Esophagus muscularis mucosa (tissue), 4 donors: ENCODE data around the gene STK25. TPM values are rescaled to one million over a fixed set of nuclear protein-coding genes. Genes with fewer than 3 reads are reported as not detected.

Source experiments
- DNase-seq: peaks from one replicate; pipeline ENCODE4 v3.0.0-alpha.2; 2017; ENCODE audit errors: extremely low spot score
- H3K27ac ChIP-seq, 4 donors: fragments of 200-600 bp; sonication (generic); replicated peaks in 1 of 4; 1 replicate in 3 of 4; 2 replicates in 1 of 4; pipeline ENCODE4 v1.5.1; 2016 to 2019; ENCODE audit warnings: mild to moderate bottlenecking in 1 of 4
- H3K27me3 ChIP-seq, 4 donors: fragments of 200-600 bp; sonication (generic); one replicate each; pipeline versions ENCODE4 v1.5.1 to v1.6.0; 2016 to 2019
- H3K36me3 ChIP-seq, 4 donors: fragments of 200-600 bp; sonication (generic); one replicate each; pipeline ENCODE4 v1.5.1; 2016 to 2019
- H3K4me1 ChIP-seq, 4 donors: fragments of 200-600 bp; sonication (generic); one replicate each; pipeline ENCODE4 v1.5.1; 2016 to 2019
- H3K4me3 ChIP-seq, 4 donors: fragments of 200-600 bp; sonication (generic); 1 replicate in 2 of 4; 2 replicates in 2 of 4; pipeline ENCODE4 v1.5.1; 2016 to 2019; ENCODE audit warnings: mild to moderate bottlenecking in 4 of 4, moderate library complexity in 1 of 4
- H3K9me3 ChIP-seq, 4 donors: fragments of 200-600 bp; sonication (generic); 1 replicate in 3 of 4; 2 replicates in 1 of 4; pipeline ENCODE4 v1.5.1; 2016 to 2019
- CTCF ChIP-seq, 3 experiments: fragments of 200-600 bp in 2 of 3; fragments of 450-650 bp in 1 of 3; sonication (generic) in 2 of 3; IDR thresholded peaks; one replicate each; pipeline ENCODE4 v1.5.1; 2017 to 2019; ENCODE audit warnings: antibody characterized with exemption in 3 of 3, mild to moderate bottlenecking in 2 of 3, moderate library complexity in 1 of 3
- EP300 ChIP-seq: sonication (generic); formaldehyde crosslinking; IDR thresholded peaks from one replicate; pipeline ENCODE4 v1.6.1; 2017; ENCODE audit warnings: antibody characterized with exemption
- POLR2A ChIP-seq: fragments of 450-650 bp; IDR thresholded peaks from one replicate; pipeline ENCODE4 v1.6.1; 2017; ENCODE audit warnings: antibody characterized with exemption, moderate library complexity, mild to moderate bottlenecking, low read depth
- POLR2AphosphoS5 ChIP-seq, 2 donors: sonication (generic); formaldehyde crosslinking; IDR thresholded peaks; one replicate each; pipeline ENCODE4 v1.6.1; 2017; ENCODE audit warnings: antibody characterized with exemption in 2 of 2
- WGBS: methylation state at CpG from one replicate; pipeline ENCODE4 v1.1.5; 2018; 5-methylcytosine and 5-hydroxymethylcytosine counted together
- intact Hi-C: fragments of 100-400 bp; cut with DNase I; formaldehyde crosslinking; loops from one replicate; pipeline ENCODE4 v1.15.1; 2023
- total RNA-seq, 4 donors: library from RNA; depleted of rRNA; stranded (reverse); fragments of >200 nt; gene quantifications; one replicate each; pipeline versions ENCODE4 v1.1.0 to v1.2.1, GENCODE V29; 2016

Gene STK25
- total RNA-seq, 4 donors from 2014 or later = 127 to 220 (median 153) TPM

- Histone ChIP-seq H3K27me3 (no peaks in the 10 kb centered on the region), H3K27ac (no peak overlapping the region), H3K4me1 (no peaks in the 10 kb centered on the region), H3K36me3 (peaks cover 0 to 34% (median 18%) of the 10 kb centered on the region in 4 donors), H3K4me3 (no peak overlapping the region), H3K9me3 (no peaks in the 10 kb centered on the region)
- no peak for DNase-seq
- 88% methylated on average over 1 of the region's 1 CpG for WGBS
- TF ChIP-seq POLR2AphosphoS5 (IDR thresholded peaks at IDR 0.05) (no peak), CTCF (IDR thresholded peaks at IDR 0.05) (no peak), POLR2A (no peak), EP300 (no peak)
- intact Hi-C loops = no loop called here
These were observed 23.0 kb downstream of the STK25 start for GRCh38 chr2:241485172-241485911.

DNA sequence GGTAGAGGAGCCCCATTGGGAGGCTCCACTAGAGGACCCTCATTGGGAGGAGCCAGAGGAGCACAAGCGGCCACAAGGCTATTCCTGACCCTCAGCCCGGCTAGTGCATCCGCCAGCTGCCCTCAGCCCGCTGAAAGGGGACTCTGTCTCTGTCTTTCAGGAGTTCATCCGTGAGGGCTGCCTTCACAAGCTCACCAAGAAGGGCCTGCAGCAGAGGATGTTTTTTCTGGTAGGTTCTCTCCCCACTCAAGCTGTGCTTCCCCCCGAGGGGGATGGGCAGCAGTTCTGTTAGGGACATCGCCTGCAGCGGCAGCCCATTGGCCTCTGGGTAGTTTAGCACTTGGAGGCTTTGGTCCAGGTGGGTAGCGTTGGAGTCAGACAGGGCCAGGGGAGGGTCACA lies 25.1 kb downstream of the STK25 start:
- Histone ChIP-seq H3K36me3 (peaks cover 8 to 36% (median 24%) of the 10 kb centered on the region in 4 donors), H3K27ac (no peak overlapping the region), H3K4me1 (no peaks in the 10 kb centered on the region), H3K4me3 (no peak overlapping the region), H3K27me3 (no peaks in the 10 kb centered on the region), H3K9me3 (no peaks in the 10 kb centered on the region)
- intact Hi-C loops = no loop called here
- DNase-seq = no peak
- no peak for TF ChIP-seq POLR2A
- no peak for TF ChIP-seq CTCF (IDR thresholded peaks at IDR 0.05)
- TF ChIP-seq EP300 = no peak
- no peak for TF ChIP-seq POLR2AphosphoS5 (IDR thresholded peaks at IDR 0.05)
- 92% methylated on average over 9 of the region's 9 CpGs for WGBS

GRCh38 chr2:241482126-241482955 lies 26.0 kb downstream of the STK25 start:
- TF ChIP-seq POLR2A (no peak), POLR2AphosphoS5 (IDR thresholded peaks at IDR 0.05) (no peak), EP300 (no peak), CTCF (IDR thresholded peaks at IDR 0.05) (no peak)
- WGBS = 87% methylated on average over 15 of the region's 20 CpGs
- Histone ChIP-seq H3K27ac (no peak overlapping the region), H3K4me1 (no peaks in the 10 kb centered on the region), H3K36me3 (peaks cover 8 to 43% (median 30%) of the 10 kb centered on the region in 4 donors), H3K9me3 (no peaks in the 10 kb centered on the region), H3K27me3 (no peaks in the 10 kb centered on the region), H3K4me3 (no peak overlapping the region)
- DNase-seq = no peak
- intact Hi-C loops = no loop called here

DNA sequence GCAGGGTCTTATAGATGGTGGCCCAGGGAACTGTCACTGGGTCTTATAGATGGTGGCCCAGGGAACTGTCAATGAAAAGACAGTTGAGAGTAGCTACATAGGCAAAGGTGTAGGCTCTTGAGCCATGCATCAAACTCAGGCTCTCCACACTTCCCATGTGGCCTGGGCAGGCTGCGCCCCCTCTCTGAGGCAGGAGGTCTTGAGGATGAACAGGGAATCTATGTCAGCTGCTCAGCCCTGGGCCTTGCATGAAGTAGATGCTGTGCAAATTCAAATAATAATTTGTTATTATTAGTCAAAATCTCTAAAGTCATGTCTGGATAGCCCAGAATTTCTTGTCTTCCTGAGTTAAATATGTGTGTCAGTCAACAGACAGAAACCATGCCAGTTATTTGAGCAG lies 26.7 kb downstream of the STK25 start:
- peaks cover 8 to 47% (median 31%) of the 10 kb centered on the region in 4 donors for H3K36me3 ChIP-seq
- no peaks in the 10 kb centered on the region for H3K27me3 ChIP-seq
- 88% methylated on average over 1 of the region's 1 CpG for WGBS
- no peak overlapping the region for H3K27ac ChIP-seq
- no peak for DNase-seq
- H3K4me3 ChIP-seq = no peak overlapping the region
- H3K4me1 ChIP-seq = no peaks in the 10 kb centered on the region
- no peak for TF ChIP-seq POLR2A
- no peak for TF ChIP-seq POLR2AphosphoS5 (IDR thresholded peaks at IDR 0.05)
- no peak for TF ChIP-seq EP300
- no peak for TF ChIP-seq CTCF (IDR thresholded peaks at IDR 0.05)
- intact Hi-C loops = no loop called here
- H3K9me3 ChIP-seq = no peaks in the 10 kb centered on the region
